VCaP (cell line): ENCODE results near the gene FADS6.

ENCODE experiments used
- H3K27ac ChIP-seq: fragments of 450-650 bp; 2 replicates; pipeline ENCODE4 v1.5.1; 2017
- TF ChIP-seq, protein P1 (sequence below): fragments of 450-650 bp; conservative IDR thresholded peaks from 2 replicates; pipeline ENCODE4 v1.5.1; 2017; ENCODE audit warnings: mild to moderate bottlenecking, moderate library complexity

FADS6 gene

DNA sequence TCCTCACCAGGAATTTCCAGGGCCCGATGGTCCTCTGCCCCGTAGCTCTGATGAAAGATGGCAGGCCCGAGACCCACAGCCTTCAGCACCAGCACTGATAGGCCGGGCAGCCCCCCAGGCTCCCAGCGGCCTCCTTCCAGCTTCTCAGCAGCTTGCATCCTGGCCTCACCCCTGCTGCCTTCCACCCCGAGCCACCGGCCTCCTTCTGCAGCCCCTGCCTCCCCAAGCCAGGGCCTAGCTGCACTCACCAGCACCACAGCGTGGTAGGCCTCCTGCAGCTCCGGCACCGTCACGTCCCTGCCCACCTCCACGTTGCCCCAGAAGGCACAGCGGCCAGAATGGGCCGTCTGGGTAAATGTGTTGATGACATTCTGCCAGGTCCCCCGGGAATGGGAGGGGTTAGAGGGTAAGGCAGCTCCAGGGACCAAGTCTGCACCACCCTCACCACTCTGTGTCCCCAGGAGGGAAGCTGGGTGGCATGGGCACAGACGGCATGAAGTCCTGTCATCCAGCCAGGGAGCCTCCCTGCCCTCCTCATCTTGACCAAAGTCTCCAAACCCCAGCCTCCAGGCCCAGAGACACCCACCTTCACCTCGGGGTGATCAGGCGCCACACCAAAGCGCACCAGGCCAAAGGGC lies 27.1 kb downstream of the FADS6 start:
- TF ChIP-seq, protein P1, sequence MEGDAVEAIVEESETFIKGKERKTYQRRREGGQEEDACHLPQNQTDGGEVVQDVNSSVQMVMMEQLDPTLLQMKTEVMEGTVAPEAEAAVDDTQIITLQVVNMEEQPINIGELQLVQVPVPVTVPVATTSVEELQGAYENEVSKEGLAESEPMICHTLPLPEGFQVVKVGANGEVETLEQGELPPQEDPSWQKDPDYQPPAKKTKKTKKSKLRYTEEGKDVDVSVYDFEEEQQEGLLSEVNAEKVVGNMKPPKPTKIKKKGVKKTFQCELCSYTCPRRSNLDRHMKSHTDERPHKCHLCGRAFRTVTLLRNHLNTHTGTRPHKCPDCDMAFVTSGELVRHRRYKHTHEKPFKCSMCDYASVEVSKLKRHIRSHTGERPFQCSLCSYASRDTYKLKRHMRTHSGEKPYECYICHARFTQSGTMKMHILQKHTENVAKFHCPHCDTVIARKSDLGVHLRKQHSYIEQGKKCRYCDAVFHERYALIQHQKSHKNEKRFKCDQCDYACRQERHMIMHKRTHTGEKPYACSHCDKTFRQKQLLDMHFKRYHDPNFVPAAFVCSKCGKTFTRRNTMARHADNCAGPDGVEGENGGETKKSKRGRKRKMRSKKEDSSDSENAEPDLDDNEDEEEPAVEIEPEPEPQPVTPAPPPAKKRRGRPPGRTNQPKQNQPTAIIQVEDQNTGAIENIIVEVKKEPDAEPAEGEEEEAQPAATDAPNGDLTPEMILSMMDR: no peak
- H3K27ac ChIP-seq: no peak overlapping the region

DNA sequence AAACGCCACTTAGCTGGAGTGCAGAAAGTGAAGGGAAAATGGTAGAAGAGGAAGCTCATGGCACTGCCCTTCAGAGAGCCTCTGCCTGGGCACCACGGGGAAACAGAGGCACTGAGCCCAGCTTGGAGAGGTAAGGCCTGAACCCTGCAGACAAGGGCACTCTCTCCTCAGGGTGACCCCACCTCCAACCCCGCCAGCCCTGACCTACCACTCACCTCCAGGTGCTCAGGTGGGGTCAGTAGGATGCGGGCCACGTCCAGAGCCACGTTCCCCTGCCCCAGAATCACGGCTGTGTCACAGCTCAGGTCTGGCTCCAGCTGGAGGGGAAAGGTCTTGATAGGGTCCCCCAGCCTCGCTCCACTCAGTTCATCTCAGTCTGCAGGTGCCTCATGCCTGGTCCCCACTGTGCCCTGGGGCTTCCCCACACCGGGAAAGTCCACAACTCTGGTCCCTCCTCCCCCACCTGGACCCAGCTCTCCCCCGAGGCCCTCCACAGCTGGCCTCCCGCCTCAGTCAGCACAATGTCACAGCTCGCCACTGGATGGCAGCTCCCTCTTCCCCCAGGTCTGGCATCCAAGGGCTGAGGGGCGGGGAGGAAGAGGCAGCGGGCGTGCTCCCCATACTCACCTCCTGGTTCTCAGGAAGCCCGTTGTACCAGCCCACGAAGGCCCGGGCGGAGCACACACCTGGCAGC lies 27.8 kb downstream of the FADS6 start:
- TF ChIP-seq, protein P1: no peak
- no peak overlapping the region for H3K27ac ChIP-seq

DNA sequence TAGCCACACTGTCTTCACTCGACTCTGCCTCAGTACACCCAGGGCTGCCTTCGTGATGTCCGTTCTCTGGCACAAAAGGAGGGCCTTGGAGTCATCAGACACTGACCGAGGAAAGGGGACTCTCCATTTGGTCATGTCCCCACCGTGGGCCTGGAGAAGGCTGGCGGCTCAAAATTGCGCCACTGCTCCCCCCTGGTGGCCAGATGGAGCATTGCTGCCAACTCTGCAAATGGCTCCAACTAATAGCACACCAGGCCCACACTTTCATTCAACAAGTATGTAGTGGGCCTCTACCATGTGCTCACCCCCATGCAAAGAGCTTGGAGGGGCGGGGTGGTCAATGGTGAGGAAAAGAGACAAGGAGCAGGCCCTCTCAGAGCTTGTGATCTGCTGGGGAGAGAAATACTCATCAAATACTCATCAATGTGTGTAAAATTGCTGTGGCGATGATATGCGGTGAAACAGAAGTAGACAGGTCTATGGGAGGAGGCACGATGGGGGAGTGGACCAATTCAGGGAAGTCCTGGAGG lies 28.5 kb downstream of the FADS6 start:
- TF ChIP-seq, protein P1: peak; percentile 93
- H3K27ac ChIP-seq: no peak overlapping the region

DNA sequence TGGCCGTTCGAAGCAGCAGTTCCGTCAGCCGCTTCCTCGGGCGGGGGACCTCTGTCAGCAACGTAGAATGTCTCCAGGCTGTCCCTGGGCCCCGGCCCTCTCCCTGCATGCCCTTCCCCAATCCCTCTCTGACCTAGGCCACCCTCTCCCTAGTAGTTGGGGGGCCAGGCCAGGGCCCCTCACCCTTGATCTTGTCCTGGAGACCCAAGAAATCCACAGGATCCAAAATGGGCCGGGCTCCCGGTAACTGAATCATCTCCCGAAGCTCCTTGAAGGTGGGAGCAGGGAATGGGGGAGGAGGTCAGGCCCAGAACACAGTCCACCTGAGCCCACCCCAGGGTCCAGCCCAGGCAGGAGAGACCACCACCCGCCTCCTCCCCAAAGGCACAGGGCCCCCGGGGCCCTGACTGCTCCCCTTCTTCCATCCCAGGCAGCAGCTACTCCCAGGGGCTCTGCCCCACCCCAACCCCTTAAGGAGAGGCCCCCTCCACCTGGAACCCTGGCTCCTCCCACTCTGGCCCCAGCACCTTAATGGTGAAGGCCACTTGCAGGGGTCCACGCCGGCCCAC lies 29.1 kb downstream of the FADS6 start:
- TF ChIP-seq, protein P1: no peak
- H3K27ac ChIP-seq: no peak overlapping the region

DNA sequence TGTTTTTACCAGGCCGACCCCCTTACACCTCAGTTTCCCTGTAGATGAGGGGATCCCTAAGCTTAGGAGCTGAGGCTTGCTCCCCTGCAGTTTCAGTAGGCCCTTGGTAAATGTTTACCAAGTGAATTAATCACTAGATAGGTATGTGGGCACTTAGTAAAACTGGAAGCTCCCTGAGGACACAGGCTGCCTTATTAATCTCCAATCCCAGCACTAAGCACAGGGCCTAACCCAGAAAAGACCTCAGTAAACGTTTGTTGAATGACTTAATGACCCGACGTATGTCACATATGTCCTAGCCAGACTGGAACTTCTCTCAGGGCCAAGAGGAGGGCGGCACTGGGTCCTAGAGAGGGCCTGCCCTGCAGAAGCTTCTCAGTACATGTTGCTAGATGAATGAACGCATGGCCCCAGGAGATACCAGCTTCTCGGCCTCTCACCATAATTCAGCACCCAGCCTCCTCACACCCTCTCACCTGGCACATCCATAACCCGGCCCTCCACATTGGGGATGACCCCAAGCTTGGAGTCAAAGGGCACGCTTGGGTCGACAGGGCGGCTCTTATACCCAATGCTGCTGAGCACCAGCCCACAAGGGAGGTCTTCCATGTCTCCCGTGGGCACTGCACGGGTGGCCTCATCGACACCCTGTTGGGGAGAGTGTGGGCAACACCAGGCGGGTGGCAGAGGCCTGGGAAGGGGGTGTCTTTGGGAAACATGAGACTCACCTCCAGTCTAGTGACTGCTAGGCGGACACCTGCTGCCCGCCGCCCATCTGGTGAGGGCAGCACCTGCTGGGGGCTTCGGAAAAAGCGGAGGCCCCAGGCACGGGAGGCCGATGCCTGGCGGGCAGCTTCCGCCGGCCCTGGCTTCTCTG lies 29.8 kb downstream of the FADS6 start:
- TF ChIP-seq, protein P1: no peak
- H3K27ac ChIP-seq: no peak overlapping the region

DNA sequence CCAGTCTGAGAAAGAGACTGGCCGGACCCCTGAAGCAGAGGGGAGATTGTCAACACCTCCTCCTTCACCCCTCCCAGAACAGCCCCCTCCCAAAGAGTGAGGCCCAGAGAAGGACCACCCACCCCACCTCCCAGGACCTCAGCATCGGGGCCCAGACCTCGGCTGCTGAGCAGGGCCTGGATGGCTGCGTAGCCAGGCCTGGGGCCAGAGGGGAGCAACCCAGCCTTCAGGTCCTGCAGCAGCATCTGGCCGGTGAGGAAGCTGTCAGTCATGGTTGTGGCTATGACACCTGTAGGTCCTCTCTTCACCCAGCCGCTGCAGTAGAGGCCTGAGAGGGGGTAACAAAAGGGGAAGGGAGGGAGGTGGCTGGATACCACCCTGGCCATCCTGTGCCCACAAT lies 30.5 kb downstream of the FADS6 start:
- H3K27ac ChIP-seq: no peak overlapping the region
- TF ChIP-seq, protein P1: no peak
